ENCODE data around the gene METTL26. TPM values are rescaled to one million over a fixed set of nuclear protein-coding genes. Genes with fewer than 3 reads are reported as not detected.
A peak's percentile ranks its signal among the peaks of the same experiment; 100 is the strongest.

The METTL26 gene
- total and polyA plus RNA-seq, 10 of the 15 experiments (the other 5 are each of a cell fraction or from before 2014, with no cell fraction given) = 5.4 to 163 (median 79.3) TPM

DNA sequence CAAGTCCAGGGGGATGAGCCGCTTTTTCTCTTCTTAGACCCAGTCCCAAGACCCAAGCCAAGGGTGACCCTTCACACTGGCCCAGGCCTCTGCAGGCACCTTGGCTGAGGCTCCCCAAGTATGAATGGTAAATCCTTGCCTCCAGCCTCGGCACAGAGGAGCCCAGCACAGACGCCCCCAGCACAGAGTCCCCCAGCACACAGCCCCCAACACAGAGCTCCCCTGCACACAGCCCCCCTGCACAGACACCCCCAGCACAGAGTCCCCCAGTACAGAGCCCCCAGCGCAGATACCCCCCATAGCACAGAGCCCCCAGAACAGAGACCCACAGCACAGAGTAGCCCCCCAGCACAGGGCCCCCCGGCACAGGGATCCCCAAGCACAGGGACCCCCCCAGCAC is 4.5 kb upstream of the METTL26 start:
- in situ Hi-C loops (cut with MboI) (no loop called here), intact Hi-C loops (cut with micrococcal nuclease; ENCODE audit: unreplicated experiment) (no loop called here)
- DNase-seq (ENCODE audit: low read depth, low spot score) (no peak), ATAC-seq (no peak), FAIRE-seq (no peak)
- Histone ChIP-seq H3K9me3 (replicated peaks; ENCODE audit: control insufficient read depth, insufficient read depth, low read length) (no peaks in the 10 kb centered on the region), H3K9ac (ENCODE audit: control insufficient read depth, insufficient read depth, low read length) (no peak overlapping the region), H3K4me2 (ENCODE audit: control insufficient read depth, insufficient read depth) (peak overlapping the region; percentile 49; the same call in 1 of the 2 replicates), H3K27me3 (replicated peaks in 1 of 2; ENCODE audit: control insufficient read depth in 2 of 2, insufficient read depth in 2 of 2, low read length in 1 of 2) (no peaks in the 10 kb centered on the region), H3K36me3 (ENCODE audit: control insufficient read depth in 2 of 2, insufficient read depth in 2 of 2, low read length in 1 of 2) (no peaks in the 10 kb centered on the region; a peak in 1 of 4 replicates), H4K20me1 (ENCODE audit: control insufficient read depth, insufficient read depth) (no peaks in the 10 kb centered on the region), H2AFZ (ENCODE audit: control insufficient read depth, low read depth, low read length) (no peak overlapping the region), H3K27ac (ENCODE audit: control insufficient read depth, insufficient read depth) (peak overlapping the region; percentile 83; the same call in 1 of the 2 replicates), H3K4me1 (ENCODE audit: control insufficient read depth, insufficient read depth, low read length) (peaks cover 13% of the 10 kb centered on the region), H3K4me3 (no peak overlapping the region), H3K79me2 (ENCODE audit: control insufficient read depth, insufficient read depth, low read length) (peaks cover 35% of the 10 kb centered on the region)
- ChIA-PET POLR2A (interaction anchor here (0.7 kb wide), 1 partner anchor 719 kb away, joined by 4 read pairs; no protein-coding TSS in a partner anchor), RAD21 (ENCODE audit: unreplicated experiment) (no interaction called here), CTCF (no interaction called here), SMC1A (ENCODE audit: uncharacterized antibody, unreplicated experiment) (no interaction called here)
- TF ChIP-seq HDGF (IDR thresholded peaks at IDR 0.05) = no peak
- no peak for TF ChIP-seq MYB (IDR thresholded peaks at IDR 0.05; ENCODE audit: borderline replicate concordance, low read depth, low read length)
- TF ChIP-seq, protein P1, sequence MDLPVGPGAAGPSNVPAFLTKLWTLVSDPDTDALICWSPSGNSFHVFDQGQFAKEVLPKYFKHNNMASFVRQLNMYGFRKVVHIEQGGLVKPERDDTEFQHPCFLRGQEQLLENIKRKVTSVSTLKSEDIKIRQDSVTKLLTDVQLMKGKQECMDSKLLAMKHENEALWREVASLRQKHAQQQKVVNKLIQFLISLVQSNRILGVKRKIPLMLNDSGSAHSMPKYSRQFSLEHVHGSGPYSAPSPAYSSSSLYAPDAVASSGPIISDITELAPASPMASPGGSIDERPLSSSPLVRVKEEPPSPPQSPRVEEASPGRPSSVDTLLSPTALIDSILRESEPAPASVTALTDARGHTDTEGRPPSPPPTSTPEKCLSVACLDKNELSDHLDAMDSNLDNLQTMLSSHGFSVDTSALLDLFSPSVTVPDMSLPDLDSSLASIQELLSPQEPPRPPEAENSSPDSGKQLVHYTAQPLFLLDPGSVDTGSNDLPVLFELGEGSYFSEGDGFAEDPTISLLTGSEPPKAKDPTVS (IDR thresholded peaks at IDR 0.05; ENCODE audit: low read depth, low read length) = no peak
- TF ChIP-seq MEF2B (IDR thresholded peaks at IDR 0.05; ENCODE audit: partially characterized antibody, poor library complexity, severe bottlenecking) = no peak
- TF ChIP-seq, protein P2, sequence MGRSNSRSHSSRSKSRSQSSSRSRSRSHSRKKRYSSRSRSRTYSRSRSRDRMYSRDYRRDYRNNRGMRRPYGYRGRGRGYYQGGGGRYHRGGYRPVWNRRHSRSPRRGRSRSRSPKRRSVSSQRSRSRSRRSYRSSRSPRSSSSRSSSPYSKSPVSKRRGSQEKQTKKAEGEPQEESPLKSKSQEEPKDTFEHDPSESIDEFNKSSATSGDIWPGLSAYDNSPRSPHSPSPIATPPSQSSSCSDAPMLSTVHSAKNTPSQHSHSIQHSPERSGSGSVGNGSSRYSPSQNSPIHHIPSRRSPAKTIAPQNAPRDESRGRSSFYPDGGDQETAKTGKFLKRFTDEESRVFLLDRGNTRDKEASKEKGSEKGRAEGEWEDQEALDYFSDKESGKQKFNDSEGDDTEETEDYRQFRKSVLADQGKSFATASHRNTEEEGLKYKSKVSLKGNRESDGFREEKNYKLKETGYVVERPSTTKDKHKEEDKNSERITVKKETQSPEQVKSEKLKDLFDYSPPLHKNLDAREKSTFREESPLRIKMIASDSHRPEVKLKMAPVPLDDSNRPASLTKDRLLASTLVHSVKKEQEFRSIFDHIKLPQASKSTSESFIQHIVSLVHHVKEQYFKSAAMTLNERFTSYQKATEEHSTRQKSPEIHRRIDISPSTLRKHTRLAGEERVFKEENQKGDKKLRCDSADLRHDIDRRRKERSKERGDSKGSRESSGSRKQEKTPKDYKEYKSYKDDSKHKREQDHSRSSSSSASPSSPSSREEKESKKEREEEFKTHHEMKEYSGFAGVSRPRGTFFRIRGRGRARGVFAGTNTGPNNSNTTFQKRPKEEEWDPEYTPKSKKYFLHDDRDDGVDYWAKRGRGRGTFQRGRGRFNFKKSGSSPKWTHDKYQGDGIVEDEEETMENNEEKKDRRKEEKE (IDR thresholded peaks at IDR 0.05) = no peak
- no peak for TF ChIP-seq CBFB (IDR thresholded peaks at IDR 0.05; ENCODE audit: low read depth)
- no peak for TF ChIP-seq SMC3 (IDR thresholded peaks at IDR 0.05; ENCODE audit: borderline replicate concordance, low read length)
- TF ChIP-seq, protein P3, sequence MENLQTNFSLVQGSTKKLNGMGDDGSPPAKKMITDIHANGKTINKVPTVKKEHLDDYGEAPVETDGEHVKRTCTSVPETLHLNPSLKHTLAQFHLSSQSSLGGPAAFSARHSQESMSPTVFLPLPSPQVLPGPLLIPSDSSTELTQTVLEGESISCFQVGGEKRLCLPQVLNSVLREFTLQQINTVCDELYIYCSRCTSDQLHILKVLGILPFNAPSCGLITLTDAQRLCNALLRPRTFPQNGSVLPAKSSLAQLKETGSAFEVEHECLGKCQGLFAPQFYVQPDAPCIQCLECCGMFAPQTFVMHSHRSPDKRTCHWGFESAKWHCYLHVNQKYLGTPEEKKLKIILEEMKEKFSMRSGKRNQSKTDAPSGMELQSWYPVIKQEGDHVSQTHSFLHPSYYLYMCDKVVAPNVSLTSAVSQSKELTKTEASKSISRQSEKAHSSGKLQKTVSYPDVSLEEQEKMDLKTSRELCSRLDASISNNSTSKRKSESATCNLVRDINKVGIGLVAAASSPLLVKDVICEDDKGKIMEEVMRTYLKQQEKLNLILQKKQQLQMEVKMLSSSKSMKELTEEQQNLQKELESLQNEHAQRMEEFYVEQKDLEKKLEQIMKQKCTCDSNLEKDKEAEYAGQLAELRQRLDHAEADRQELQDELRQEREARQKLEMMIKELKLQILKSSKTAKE (IDR thresholded peaks at IDR 0.05; ENCODE audit: low read depth, poor library complexity, severe bottlenecking) = no peak
- no peak for TF ChIP-seq YBX1 (IDR thresholded peaks at IDR 0.05)
- TF ChIP-seq RAD51 (IDR thresholded peaks at IDR 0.05) = no peak
- TF ChIP-seq RB1 (IDR thresholded peaks at IDR 0.05; ENCODE audit: borderline replicate concordance) = no peak
- BruUV-seq (replicated peaks) = no TSS peak
- 100% methylated on average over 4 of the region's 5 CpGs for WGBS (ENCODE audit: insufficient coverage, insufficient replicate concordance, low lambda C conversion rate, missing lambda C conversion rate)

Measured in GM12878 (cell line).